ENCODE results near the gene BRK1. TPM values are rescaled to one million over a fixed set of nuclear protein-coding genes. Genes with fewer than 3 reads are reported as not detected.
"Not testable (repeated sequence)": the region's sequence is repeated elsewhere in the genome, so short reads cannot be mapped to it uniquely, and the experiment has no call there.

The BRK1 gene
- total RNA-seq (2021) (121 and 123 TPM in 2 replicates), Bru-seq, nascent RNA (percentile 86 among the genes with signal in this experiment), BruChase-seq, experiment 1, labeled RNA remaining after a 2-hour chase (percentile 88 among the genes with signal in this experiment), BruChase-seq, experiment 2, labeled RNA remaining after a 6-hour chase (percentile 93 among the genes with signal in this experiment)
- long read RNA-seq, transcript BRK1-201 (3 exons, 1,233 nt) = major isoform, 136 of 162 reads
- long read RNA-seq, partial matches to known transcripts = 16 of 162 reads
- long read RNA-seq, other reads (novel, unspliced or antisense) = 10 of 162 reads

GRCh38 chr3:10115326-10116137, at the start of gene BRK1:
Gene BRK1, plus strand, starts transcription at chr3:10115675. Its CDS starts 27 bp downstream, at chr3:10115702.
- H3K9me3 ChIP-seq (ENCODE audit: low read depth, low read length, poor library complexity, severe bottlenecking) = no peaks in the 10 kb centered on the region
- peak; percentile 98 for DNase-seq (ENCODE audit: low spot score)
- peaks cover 9% of the 10 kb centered on the region for H3K4me1 ChIP-seq (ENCODE audit: insufficient read depth, low read length, poor library complexity, severe bottlenecking)
- BruUV-seq (replicated peaks) = no TSS peak
- TF ChIP-seq EZH2 (IDR thresholded peaks at IDR 0.05; ENCODE audit: borderline replicate concordance, low read depth, low read length, poor library complexity, severe bottlenecking) (no peak), CTCF (conservative IDR thresholded peaks at IDR 0.05; ENCODE audit: low read depth, low read length) (no peak)
- H3K36me3 ChIP-seq (ENCODE audit: insufficient read depth, low read length, poor library complexity, severe bottlenecking) = peaks cover 3% of the 10 kb centered on the region
- peak within 1 kb of the TSS; percentile 86 for H3K4me3 ChIP-seq (ENCODE audit: low read depth, low read length, poor library complexity, severe bottlenecking)
- POLR2A ChIA-PET (ENCODE audit: low non-redundant PET) = interaction anchor here (0.6 kb wide), 1 partner anchor 58 kb away, joined by 7 read pairs; no protein-coding TSS in a partner anchor
- peak within 1 kb of the TSS; percentile 70 for H3K27ac ChIP-seq (ENCODE audit: low read depth, low read length, poor library complexity, severe bottlenecking)
- CTCF ChIA-PET = interaction anchor here (0.7 kb wide), 1 partner anchor 1322 kb away, joined by 11 read pairs; no protein-coding TSS in a partner anchor
- intact Hi-C loops (cut with micrococcal nuclease; ENCODE audit: unreplicated experiment) = no loop called here
- H3K27me3 ChIP-seq (replicated peaks; ENCODE audit: insufficient read depth, low read depth, low read length, poor library complexity) = no peaks in the 10 kb centered on the region

- H3K4me3 ChIP-seq (ENCODE audit: low read depth, low read length, poor library complexity, severe bottlenecking); BruUV-seq (replicated peaks); DNase-seq (ENCODE audit: low spot score); POLR2A ChIA-PET (ENCODE audit: low non-redundant PET); H3K4me1 ChIP-seq (ENCODE audit: insufficient read depth, low read length, poor library complexity, severe bottlenecking); intact Hi-C loops (cut with micrococcal nuclease; ENCODE audit: unreplicated experiment); H3K27ac ChIP-seq (ENCODE audit: low read depth, low read length, poor library complexity, severe bottlenecking); H3K27me3 ChIP-seq (replicated peaks; ENCODE audit: insufficient read depth, low read depth, low read length, poor library complexity); CTCF ChIA-PET; H3K9me3 ChIP-seq (ENCODE audit: low read depth, low read length, poor library complexity, severe bottlenecking): not testable (repeated sequence)
- peaks cover 39% of the 10 kb centered on the region for H3K36me3 ChIP-seq (ENCODE audit: insufficient read depth, low read length, poor library complexity, severe bottlenecking)
Observed at GRCh38 chr3:10070077-10070476, 45.4 kb upstream of the BRK1 start.

GRCh38 chr3:10074666-10075065, 40.8 kb upstream of the BRK1 start:
- POLR2A ChIA-PET (ENCODE audit: low non-redundant PET) = no interaction called here
- Histone ChIP-seq H3K4me3 (ENCODE audit: low read depth, low read length, poor library complexity, severe bottlenecking) (no peak overlapping the region), H3K36me3 (ENCODE audit: insufficient read depth, low read length, poor library complexity, severe bottlenecking) (peaks cover 23% of the 10 kb centered on the region), H3K4me1 (ENCODE audit: insufficient read depth, low read length, poor library complexity, severe bottlenecking) (no peaks in the 10 kb centered on the region), H3K27ac (ENCODE audit: low read depth, low read length, poor library complexity, severe bottlenecking) (no peak overlapping the region), H3K27me3 (replicated peaks; ENCODE audit: insufficient read depth, low read depth, low read length, poor library complexity) (no peaks in the 10 kb centered on the region), H3K9me3 (ENCODE audit: low read depth, low read length, poor library complexity, severe bottlenecking) (no peaks in the 10 kb centered on the region)
- CTCF ChIA-PET = no interaction called here
- intact Hi-C loops (cut with micrococcal nuclease; ENCODE audit: unreplicated experiment) = no loop called here
- no peak for TF ChIP-seq EZH2 (IDR thresholded peaks at IDR 0.05; ENCODE audit: borderline replicate concordance, low read depth, low read length, poor library complexity, severe bottlenecking)
- TF ChIP-seq CTCF (conservative IDR thresholded peaks at IDR 0.05; ENCODE audit: low read depth, low read length) = no peak
- no peak for DNase-seq (ENCODE audit: low spot score)
- BruUV-seq (replicated peaks) = no TSS peak
